ENCODE measurements around the gene DISC1. TPM values are rescaled to one million over a fixed set of nuclear protein-coding genes. Genes with fewer than 3 reads are reported as not detected.

The DISC1 gene
- total RNA-seq, 1 donor from 2014 or later, result 4.7 TPM

- Mint-ChIP-seq H3K4me1 (ENCODE audit: unreplicated experiment) (peaks cover 7% of the 10 kb centered on the region), H3K4me3 (no peak overlapping the region), H3K27me3 (no peaks in the 10 kb centered on the region), H3K27ac (no peak overlapping the region), H3K9me3 (peaks cover 8% of the 10 kb centered on the region), H3K36me3 (no peaks in the 10 kb centered on the region)
- TF ChIP-seq, protein P1, sequence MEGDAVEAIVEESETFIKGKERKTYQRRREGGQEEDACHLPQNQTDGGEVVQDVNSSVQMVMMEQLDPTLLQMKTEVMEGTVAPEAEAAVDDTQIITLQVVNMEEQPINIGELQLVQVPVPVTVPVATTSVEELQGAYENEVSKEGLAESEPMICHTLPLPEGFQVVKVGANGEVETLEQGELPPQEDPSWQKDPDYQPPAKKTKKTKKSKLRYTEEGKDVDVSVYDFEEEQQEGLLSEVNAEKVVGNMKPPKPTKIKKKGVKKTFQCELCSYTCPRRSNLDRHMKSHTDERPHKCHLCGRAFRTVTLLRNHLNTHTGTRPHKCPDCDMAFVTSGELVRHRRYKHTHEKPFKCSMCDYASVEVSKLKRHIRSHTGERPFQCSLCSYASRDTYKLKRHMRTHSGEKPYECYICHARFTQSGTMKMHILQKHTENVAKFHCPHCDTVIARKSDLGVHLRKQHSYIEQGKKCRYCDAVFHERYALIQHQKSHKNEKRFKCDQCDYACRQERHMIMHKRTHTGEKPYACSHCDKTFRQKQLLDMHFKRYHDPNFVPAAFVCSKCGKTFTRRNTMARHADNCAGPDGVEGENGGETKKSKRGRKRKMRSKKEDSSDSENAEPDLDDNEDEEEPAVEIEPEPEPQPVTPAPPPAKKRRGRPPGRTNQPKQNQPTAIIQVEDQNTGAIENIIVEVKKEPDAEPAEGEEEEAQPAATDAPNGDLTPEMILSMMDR (conservative IDR thresholded peaks at IDR 0.05), result no peak
- DNase-seq (ENCODE audit: extremely low spot score, unreplicated experiment), result no peak
Observed at GRCh38 chr1:231972111-231972445, 345.5 kb downstream of the DISC1 start.

GRCh38 chr1:231973830-231974229 lies 347.2 kb downstream of the DISC1 start:
- no peak overlapping the region for H3K4me3 Mint-ChIP-seq
- H3K9me3 Mint-ChIP-seq, result peaks cover 12% of the 10 kb centered on the region
- no peaks in the 10 kb centered on the region for H3K27me3 Mint-ChIP-seq
- no peaks in the 10 kb centered on the region for H3K36me3 Mint-ChIP-seq
- DNase-seq (ENCODE audit: extremely low spot score, unreplicated experiment), result no peak
- TF ChIP-seq, protein P1 (conservative IDR thresholded peaks at IDR 0.05), result no peak
- peaks cover 7% of the 10 kb centered on the region for H3K4me1 Mint-ChIP-seq (ENCODE audit: unreplicated experiment)
- H3K27ac Mint-ChIP-seq, result no peak overlapping the region

- Mint-ChIP-seq H3K9me3 (peaks cover 4% of the 10 kb centered on the region), H3K36me3 (no peaks in the 10 kb centered on the region), H3K4me1 (ENCODE audit: unreplicated experiment) (no peaks in the 10 kb centered on the region), H3K27ac (no peak overlapping the region), H3K27me3 (no peaks in the 10 kb centered on the region), H3K4me3 (no peak overlapping the region)
- DNase-seq (ENCODE audit: extremely low spot score, unreplicated experiment), result no peak
- TF ChIP-seq, protein P1 (conservative IDR thresholded peaks at IDR 0.05), result no peak
Observed at GRCh38 chr1:231976231-231976630, 349.6 kb downstream of the DISC1 start.

GRCh38 chr1:231981675-231982074 lies 355.1 kb downstream of the DISC1 start:
- no peaks in the 10 kb centered on the region for H3K36me3 Mint-ChIP-seq
- H3K9me3 Mint-ChIP-seq, result peaks cover 4% of the 10 kb centered on the region
- H3K27me3 Mint-ChIP-seq, result no peaks in the 10 kb centered on the region
- no peak for DNase-seq (ENCODE audit: extremely low spot score, unreplicated experiment)
- peaks cover 18% of the 10 kb centered on the region for H3K4me1 Mint-ChIP-seq (ENCODE audit: unreplicated experiment)
- TF ChIP-seq, protein P1 (conservative IDR thresholded peaks at IDR 0.05), result no peak
- H3K4me3 Mint-ChIP-seq, result no peak overlapping the region
- no peak overlapping the region for H3K27ac Mint-ChIP-seq

DNA sequence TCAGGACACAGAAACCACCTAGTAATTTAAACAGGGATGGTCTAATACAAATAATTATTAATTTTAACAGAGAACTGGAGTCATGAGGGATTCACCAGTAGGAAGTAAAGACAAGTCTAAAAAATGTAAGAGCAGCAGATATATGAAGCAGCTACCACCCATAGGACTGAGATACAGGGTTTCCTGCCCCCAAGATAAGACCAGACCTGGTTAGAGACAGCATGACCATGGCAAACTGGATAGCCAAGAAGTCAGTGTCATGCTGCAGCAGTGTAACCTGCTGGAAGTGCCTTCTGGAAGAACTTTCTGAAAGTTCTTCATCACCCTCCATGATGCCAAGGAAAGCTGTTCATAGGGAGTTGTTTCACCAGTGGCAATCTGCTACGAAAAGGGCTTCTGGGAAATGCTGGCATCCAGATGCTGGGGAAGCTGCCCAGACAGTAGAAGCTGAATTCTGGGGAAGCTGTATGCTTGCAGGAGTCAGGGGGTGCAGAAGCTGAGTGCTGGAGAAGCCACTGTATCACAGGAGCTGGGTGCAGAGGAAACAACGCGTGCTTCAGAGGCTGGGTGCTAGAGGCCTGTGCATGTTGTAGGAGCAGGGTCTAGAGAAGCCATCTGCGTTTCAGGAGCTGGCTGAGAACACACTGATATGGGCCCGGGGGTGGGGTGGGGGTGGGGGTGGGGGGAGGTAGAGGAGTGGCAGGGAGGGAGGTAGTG lies 356.4 kb downstream of the DISC1 start:
- H3K27me3 Mint-ChIP-seq, result no peaks in the 10 kb centered on the region
- peaks cover 25% of the 10 kb centered on the region for H3K4me1 Mint-ChIP-seq (ENCODE audit: unreplicated experiment)
- H3K36me3 Mint-ChIP-seq, result no peaks in the 10 kb centered on the region
- no peak for DNase-seq (ENCODE audit: extremely low spot score, unreplicated experiment)
- TF ChIP-seq, protein P1 (conservative IDR thresholded peaks at IDR 0.05), result no peak
- no peaks in the 10 kb centered on the region for H3K9me3 Mint-ChIP-seq
- no peak overlapping the region for H3K27ac Mint-ChIP-seq
- H3K4me3 Mint-ChIP-seq, result no peak overlapping the region
